GM12892 (cell line): Measurements from ENCODE around the gene NFIB.

Experiments
- DNase-seq: peaks from one replicate; pipeline ENCODE4 v3.0.0; 2011; ENCODE audit not compliant: insufficient read length
- FAIRE-seq: peaks from 2 replicates; lab custom pipeline; 2011; peaks lifted over from hg19 to GRCh38; lab: Jason Lieb, UNC
- POLR2A ChIP-seq: IDR thresholded peaks from 2 replicates; pipeline ENCODE4 v1.6.1; 2011; ENCODE audit warnings: low read depth, low read length, control low read depth
- POLR2AphosphoS5 ChIP-seq: IDR thresholded peaks from 2 replicates; pipeline ENCODE4 v1.6.1; 2011; ENCODE audit warnings: low read depth, low read length, control low read depth
- TAF1 ChIP-seq: IDR thresholded peaks from 2 replicates; pipeline ENCODE4 v1.6.1; 2011; ENCODE audit warnings: low read depth, mild to moderate bottlenecking, control low read depth, low read length, borderline replicate concordance

Gene NFIB

DNA sequence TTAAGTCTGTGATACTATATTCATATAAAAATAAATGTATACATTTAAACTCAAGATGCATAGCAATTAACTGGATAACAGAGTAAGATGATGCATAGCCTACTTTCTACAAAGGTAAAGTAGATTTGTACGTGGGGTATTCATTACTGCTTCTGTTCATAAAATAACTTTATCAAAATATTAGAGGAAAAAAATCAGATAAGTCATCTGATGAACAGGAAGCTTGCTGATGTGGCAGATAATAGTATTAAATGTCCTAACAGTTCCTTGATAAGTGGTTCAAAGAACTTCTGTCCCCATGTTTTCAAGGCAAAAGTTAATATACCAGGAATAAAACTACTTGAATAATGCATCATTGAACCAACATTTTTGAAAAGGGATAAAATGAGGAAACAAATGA, 123.7 kb downstream of the NFIB start:
- FAIRE-seq = no peak
- TF ChIP-seq POLR2AphosphoS5 = no peak
- TF ChIP-seq POLR2A = no peak
- no peak for TF ChIP-seq TAF1
- no peak for DNase-seq

DNA sequence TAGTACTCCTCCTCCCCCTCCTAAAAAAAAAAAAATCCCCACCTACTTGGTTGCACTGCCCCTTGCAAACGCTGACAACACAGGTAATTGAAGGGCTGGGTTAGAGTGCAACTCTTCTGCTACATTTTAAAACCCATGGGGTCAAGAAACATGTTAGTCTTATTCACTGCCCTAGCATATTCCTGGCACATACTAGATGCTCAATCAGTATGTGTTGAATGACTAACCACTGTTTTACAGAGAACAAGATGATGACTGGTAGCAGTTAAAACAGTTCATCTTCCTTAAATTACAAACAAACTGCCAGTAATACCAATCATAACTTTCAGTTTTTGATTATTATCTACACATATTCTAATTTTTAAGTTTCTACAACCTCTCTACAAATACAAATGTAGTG, 124.4 kb downstream of the NFIB start:
- TF ChIP-seq TAF1 = no peak
- DNase-seq = no peak
- FAIRE-seq = no peak

DNA sequence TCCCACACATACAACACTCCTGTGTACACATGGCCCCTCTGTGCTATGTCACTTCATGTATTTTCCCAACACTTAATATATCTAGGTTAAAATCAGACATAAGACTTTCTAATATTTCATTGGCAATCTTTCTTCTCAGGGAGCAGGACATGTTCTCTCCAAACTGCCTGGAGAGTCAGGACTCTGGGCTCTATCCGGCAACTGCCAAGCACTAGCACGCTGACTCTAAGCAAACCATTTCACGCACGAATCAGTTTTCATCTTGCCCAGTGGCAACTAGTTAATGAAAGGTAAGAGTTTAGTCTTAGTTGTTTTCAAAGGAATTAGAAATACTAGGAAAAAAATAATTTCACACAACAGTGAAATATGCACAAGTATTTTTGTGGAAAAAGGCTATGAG, 124.8 kb downstream of the NFIB start:
- DNase-seq = no peak
- TF ChIP-seq POLR2AphosphoS5 (no peak), POLR2A (no peak), TAF1 (no peak)
- no peak for FAIRE-seq

DNA sequence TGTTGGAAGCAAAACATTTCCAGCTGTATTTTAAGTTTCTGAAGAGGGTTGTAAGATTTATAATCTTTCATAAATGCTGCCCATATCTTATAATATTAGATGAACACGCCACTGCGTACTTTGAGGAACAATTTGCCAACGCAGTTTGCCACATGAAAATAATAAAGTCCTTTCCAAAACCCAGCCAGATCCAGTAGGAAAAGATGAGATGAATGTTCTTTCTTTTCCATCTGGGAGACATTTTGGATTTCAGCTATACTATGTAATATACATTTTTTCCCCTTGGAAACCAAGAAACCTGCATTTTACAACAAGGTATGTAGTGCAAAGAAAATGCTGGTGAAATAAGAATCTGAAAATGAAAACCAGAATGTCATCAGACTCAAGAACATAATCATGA, 125.4 kb downstream of the NFIB start:
- TF ChIP-seq POLR2A (no peak), TAF1 (no peak), POLR2AphosphoS5 (no peak)
- no peak for DNase-seq
- no peak for FAIRE-seq

DNA sequence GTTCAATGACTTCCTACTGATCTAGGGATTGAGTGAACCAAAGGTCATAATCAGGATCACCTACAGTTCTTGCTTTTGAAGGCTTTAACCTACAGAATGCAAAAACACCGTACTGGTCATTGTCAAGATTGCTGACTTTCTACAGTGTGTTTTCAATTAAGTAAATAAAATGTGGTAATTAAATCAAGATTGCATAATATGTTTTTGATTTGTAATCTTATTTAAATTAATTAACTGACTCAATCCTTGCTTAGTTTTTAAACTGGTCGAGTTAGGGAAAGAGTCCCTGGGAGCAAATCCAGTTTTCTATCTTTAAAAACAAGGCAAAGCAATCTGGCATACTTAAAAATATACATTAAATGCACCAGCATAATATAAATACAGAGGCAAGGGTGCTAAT, 125.9 kb downstream of the NFIB start:
- DNase-seq (no peak), FAIRE-seq (no peak)
- TF ChIP-seq POLR2A (no peak), POLR2AphosphoS5 (no peak), TAF1 (no peak)

DNA sequence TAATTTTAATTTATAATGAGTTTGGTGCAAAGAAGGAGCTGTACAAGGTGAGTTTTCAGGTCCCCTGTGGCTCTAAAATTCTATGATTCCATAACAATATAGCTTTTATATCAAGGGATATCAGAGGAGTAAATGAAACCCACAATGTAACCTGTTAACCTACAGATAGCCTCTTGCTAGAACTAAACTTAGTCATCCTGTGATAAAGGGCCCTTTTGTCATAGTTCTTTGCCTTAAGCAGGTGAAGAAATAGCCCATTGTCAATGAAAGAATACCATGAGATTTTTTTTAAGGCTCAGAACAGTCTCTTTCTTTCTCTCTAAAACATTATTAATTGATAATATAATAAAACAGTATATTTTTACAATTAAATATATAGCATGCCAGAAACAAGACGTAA, 127.8 kb downstream of the NFIB start:
- FAIRE-seq (no peak), DNase-seq (no peak)
- TF ChIP-seq POLR2A (no peak), TAF1 (no peak)

DNA sequence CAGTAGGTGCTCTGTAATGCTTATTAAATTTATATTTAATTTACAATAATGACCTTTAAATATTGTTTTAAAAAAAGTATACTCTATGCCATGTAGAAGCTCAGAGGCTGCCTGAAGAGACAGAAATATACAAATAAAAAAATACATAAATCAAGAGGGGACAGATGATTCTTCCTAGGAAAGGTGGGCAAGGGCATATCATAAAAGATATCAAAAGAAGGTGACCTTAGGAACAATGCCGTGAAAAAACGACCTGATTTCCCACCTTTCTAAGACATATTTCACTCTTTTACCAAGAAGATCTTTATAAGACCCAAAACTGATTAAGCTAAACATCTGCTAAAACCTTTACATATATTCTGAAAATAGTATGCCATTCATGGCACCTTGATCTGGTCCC, 128.9 kb downstream of the NFIB start:
- FAIRE-seq = no peak
- no peak for DNase-seq
- no peak for TF ChIP-seq TAF1
- no peak for TF ChIP-seq POLR2A
- TF ChIP-seq POLR2AphosphoS5 = no peak

DNA sequence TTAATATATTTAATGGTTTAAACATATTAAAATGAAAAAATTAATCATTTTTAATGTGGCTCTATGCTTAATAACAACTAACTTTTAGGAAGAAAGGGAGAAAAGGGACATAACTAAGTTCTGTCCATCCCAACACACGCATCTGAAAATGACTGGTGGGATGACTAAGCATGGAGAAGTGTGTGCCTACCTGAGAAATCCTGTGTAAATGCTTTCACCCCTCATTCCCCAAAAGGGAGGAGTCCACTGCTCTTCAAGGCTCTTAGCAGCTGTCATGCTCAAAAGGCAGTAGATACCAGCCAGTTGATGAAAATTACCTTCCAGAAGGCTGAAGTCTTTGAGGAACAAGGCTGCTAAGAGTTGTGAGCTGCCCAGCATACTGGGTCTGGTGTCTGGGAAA, 130.9 kb downstream of the NFIB start:
- FAIRE-seq (no peak), DNase-seq (no peak)
- TF ChIP-seq POLR2AphosphoS5 = no peak

DNA sequence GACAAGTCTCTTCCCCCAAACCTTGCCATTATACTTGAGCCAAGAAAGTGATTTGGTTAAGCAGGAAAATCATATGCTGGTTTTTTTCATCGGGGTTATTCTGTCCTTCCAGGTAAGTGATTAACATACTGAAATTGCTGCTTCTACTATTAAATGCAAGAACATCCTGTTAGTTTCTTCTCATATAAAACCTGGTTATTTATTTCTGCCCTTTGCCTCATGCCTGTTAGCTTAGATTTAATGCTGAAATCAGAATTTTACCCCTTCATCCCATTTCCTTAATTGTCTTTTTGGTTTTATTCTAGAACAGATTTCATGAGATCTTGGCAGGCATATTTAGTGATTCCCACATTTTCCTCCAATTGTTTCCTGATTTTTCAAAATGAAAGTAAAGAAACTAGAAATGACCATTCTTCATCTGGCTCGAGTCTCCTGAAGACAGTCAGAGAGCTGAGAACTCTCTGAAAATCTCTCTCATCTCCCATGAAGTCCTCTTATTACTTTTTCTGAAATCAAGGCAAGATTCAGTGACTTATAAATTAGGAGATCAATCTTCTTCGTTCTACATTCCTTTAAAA, 132.9 kb downstream of the NFIB start:
- DNase-seq = no peak
- TF ChIP-seq TAF1 (no peak), POLR2AphosphoS5 (no peak), POLR2A (no peak)
- no peak for FAIRE-seq

DNA sequence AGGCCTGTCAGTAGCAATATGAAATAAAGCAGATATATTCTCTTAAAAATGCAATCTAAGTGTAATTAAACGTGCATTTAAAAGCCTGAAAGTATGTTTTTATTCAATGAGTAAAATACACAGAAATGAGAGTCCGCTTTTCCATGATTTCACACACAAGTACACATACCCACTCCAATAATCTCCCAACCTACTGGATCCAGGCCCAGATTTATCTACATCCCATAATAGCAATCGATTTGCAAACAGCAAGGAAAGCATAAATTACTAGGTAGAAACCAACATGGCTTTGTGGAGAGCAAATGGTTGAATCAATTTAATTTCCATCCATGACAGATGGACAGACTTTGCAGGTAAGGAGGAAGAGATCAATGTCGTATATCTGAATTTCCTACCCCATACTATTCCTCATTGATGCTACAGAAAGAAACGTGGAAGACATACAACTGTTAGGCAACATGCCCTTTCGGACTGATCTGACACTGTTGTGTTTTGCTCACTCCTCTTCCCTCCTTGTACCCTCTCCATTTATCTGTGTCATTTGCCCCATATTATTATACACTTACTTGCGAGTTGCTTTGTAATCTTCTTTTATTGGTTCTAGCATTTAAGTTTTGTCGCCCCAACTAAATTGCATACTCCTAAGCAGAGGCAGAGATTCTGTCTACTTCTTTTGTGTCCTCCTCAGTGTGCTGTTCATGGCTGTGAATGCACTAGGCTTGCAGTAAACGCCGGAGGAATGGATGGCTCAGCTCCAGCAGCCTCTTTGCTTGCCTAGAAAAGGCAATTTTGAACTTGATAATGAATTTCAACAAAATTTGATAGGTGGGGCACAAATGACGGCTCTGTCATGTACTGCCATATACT, 133.6 kb downstream of the NFIB start:
- FAIRE-seq (no peak), DNase-seq (no peak)
- TF ChIP-seq POLR2A (no peak), TAF1 (no peak), POLR2AphosphoS5 (no peak)

DNA sequence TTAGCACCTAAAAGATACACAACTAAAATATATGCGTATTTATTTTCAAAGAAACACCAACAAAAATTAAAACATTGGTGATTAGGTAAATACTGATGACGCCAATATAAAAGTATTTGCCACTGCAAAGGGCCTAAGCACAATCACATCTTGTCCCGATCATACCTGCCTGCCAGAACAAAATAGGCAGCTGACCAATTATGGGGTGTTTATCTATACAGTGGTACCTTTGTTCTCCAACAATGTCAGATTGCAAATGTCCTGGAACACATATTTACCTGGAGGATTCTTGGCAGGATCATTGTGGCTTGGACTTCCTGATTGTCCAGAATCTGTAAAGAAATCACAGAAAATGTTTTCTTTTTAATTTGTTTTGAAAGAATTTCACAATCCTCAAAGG, 134.5 kb downstream of the NFIB start:
- DNase-seq (no peak), FAIRE-seq (no peak)
- TF ChIP-seq POLR2AphosphoS5 (no peak), TAF1 (no peak), POLR2A (no peak)

DNA sequence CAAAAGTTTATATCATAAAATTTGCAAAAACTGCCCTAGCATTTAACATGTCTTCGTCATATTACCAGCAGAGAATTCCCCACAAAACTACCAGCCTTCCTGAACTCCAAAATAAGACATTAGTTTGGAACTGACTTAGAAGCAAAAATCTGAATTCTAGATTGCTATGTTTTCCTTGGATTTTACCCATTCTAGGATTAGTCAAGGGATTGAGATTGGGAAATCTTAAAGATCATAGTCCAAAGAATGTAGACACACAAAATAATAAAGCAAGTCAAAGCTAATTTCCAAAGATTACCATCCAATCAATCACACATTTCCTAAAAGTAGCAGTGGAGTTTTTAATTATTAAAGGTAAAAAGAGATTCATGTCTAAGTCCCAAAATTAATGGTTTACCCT, 138.2 kb downstream of the NFIB start:
- no peak for FAIRE-seq
- DNase-seq = no peak
- no peak for TF ChIP-seq POLR2AphosphoS5
- no peak for TF ChIP-seq POLR2A
- no peak for TF ChIP-seq TAF1
